NCI-H2107 treated with DMSO at 0.1 percent for 48 hours (cell line): ENCODE results near the gene ERCC4.
A peak's percentile ranks its signal among the peaks of the same experiment; 100 is the strongest.
"Not testable (repeated sequence)": the region's sequence is repeated elsewhere in the genome, so short reads cannot be mapped to it uniquely, and the experiment has no call there.

ENCODE experiments used
- DNase-seq: peaks from one replicate; lab custom pipeline; 2025; ENCODE audit not compliant: unreplicated experiment; lab: John Stamatoyannopoulos, UW

ERCC4 gene

DNA sequence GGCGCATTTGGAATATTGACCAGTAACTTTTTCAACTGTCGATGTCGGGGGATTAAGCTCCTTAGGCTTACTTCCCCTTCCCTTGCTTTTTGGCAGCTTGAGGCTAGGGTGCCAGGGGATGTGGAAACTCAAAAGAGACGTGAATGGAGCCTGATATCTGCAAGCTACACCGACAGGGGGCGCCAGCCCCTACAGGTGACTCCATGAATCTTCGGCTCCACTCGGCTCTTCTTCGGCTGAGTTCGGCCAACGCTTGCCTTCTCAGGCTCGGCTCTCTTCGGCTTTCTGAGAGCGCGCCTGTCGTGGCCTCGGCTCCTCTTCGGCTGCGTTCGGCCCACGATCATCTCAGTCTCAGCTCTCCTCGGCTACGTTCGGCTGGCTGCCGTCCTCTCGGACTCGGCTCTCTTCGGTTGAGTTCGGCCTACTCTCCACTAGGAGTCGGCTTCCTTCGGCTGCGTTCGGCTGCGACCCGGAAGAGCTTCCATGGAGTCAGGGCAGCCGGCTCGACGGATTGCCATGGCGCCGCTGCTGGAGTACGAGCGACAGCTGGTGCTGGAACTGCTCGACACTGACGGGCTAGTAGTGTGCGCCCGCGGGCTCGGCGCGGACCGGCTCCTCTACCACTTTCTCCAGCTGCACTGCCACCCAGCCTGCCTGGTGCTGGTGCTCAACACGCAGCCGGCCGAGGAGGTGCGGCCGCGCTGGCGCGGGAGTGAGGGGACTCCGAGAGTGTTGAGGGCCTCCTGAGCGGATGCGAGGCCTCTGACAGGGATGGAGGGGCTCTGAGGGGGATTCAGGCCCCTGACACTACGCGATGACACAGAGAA is at the start of gene ERCC4:
ERCC4 (plus strand) TSS at position 472 of the 827 bp plus-strand sequence; CDS start at position 484, 12 bp downstream.
- peak; percentile 97 for DNase-seq

DNA sequence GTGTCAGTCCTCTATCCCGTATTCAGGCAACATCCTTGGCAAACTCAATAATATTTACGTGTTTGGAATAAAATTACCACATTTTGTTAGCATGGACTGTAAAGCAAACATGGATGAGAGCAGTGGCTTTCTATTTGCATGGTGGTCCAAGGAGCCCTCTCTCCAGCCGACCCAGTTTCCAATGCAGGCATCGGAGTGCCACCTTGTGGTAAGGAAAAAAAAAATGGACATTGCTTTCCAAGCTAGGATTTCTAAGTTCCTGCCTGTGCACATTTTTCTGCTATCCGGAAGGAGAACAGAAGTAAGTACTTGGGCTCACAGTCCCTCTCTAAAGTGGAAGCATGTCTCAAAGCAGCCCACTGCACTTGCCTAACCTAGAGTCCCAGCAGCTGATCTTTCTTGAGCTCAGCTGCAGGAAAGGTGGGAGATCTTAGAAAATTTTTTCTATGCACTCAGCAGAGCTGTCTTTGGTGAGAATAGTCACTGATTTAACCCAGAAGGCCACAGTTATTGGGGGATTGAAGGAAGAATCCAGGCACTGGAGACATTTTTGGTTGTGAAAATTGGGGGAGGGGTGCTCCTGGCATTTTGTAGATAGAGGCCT is 46.0 kb upstream of the ERCC4 start:
- DNase-seq: no peak

DNA sequence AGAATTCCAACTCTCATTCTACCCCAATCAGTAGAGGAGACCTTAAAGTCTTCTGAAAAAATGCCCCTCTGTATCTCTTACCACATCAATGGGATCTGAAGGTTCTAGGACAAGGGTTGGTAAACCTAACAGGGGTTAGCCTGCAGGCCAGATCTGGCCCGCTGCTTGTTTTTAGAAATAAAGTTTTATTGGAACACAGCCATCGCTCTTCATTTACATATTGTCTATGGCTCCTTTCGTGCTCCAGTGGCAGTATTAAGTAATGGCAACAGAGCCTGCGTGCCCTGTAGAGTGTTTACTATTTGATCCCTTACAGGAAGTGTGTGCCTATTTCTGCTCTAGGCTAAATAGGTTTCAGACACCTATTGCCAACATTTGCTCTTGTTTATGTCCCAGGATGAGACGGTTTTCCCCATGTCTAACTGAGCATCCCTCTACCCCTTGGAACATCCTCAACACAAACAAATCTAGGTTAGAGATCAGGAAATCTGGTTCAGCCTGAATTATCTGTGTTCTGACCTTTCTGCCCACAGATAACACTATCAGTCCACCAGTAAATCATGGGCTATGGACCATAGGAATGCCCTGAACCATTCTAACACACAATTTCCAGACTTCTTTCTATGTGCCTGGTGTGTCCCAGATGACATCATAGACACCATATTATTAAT is 44.2 kb upstream of the ERCC4 start:
- DNase-seq: no peak

DNA sequence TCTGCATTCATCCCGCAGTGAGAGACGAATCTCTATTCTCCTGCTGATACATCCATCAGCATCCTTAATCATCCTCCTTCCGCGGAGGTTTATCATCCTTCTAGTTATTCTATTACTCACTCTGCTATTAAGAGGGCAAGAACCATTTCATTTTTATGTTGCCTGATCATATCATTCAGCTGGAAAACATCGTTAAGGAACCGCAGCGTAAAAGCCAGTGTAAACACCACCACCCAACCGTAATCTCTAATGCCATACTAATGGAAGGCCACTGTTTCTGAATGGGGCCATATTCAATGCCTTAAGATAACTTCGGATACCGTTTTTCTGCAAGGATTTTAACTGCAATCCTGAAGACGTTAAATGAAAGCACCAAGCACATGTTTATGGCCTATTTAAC is 36.7 kb upstream of the ERCC4 start:
- no peak for DNase-seq

DNA sequence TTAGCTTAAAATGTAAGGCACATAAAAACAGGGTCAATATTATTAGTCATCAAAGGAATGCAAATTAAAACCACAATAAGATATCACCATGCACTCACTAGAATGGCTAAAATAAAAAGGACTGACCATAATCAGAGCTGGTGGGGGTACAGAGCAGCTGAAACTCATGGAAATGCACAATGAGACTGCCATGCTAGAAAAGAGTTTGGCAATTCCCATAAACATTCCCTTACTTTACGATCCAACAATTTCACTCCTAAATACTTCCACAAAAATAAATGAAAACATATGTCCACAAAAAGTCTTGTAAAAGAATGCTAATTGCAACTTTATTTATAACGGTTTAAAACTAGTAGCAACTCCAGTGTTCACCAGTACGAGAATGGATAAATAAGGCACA is 36.1 kb upstream of the ERCC4 start:
- no peak for DNase-seq

DNA sequence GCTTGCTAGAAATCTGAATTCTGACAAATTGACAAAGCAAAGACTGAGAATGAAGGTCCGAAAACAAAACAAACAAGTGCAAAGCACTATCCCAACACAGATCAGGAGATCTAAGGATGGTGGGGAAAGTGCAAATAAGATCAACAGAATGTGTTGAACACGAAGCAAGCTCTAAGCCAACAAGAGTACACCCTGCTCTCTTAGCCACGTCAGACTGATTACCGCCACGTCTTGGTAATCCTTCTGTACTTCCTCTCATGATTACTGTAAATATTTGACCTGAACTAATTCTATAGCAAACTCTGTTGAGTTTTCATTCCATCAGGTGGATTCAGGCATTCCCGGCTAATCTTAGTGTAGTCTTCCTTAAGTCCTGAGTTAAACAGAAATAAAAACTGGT is 34.3 kb upstream of the ERCC4 start:
- DNase-seq: no peak

DNA sequence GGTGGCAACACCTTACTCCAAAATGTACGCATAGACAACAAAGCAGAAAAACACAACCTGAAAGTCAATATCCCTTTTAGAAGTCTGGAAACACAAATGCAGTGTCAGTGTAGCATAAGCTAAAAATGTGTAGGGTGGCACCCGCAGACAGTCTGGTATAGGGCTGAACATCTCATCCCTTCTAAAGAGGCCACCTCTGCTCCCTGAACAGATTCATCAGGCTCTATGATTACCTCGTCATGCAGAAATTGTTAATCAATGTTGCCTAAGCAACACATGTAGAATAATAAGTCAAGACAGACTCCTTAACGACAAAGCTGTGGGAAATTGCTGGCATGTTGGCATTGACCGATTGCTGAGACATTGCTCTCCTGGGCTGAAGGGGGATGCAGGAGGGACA is 33.3 kb upstream of the ERCC4 start:
- DNase-seq: no peak

DNA sequence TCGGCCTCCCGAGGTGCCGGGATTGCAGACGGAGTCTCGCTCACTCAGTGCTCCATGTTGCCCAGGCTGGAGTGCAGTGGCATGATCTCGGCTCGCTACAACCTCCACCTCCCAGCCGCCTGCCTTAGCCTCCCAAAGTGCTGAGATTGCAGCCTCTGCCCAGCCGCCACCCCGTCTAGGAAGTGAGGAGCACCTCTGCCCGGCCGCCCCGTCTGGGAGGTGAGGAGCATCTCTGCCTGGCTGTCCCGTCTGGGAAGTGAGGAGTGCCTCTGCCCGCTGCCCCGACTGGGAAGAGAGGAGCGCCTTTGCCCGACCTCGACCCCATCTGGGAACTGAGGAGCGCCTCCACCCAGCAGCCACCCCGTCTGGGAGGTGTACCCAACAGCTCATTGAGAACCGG is 30.6 kb upstream of the ERCC4 start:
- not testable (repeated sequence) for DNase-seq

DNA sequence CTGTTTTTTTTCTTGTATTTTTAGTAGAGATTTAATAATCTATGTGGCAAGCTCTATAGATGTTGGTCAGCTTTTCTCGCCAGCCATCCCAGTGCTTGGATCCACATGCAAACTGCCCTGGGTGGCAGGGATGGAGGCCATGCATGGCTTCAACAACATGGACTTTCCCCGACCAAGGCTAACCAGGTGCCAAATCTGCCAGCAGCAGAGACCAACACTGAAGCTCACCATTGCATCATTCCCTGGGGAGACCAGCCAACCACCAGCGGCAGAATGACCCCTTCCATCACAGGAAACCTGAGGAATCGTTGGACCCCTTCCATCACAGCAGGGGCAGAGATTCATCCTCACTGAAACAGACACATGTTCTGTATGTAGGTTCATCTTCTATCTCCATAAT is 27.7 kb upstream of the ERCC4 start:
- DNase-seq: no peak

DNA sequence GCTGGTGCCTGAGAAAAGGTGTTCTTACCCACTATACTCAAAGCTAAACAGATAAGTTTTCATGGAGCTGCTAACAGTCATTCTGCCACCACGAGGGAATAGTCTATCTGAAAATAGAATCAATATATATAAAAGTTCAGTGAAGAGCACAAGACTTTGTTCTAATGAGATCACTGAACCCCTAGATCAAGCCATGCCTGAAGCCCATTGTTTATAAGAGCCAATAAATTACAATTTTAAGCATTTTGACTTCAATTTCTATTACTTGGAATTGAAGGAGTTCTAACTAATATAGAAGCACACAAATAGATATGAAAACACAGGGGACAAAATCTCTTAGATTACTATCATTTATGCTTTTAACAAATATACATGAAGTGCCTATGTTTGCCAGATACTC is 24.4 kb upstream of the ERCC4 start:
- DNase-seq: no peak

DNA sequence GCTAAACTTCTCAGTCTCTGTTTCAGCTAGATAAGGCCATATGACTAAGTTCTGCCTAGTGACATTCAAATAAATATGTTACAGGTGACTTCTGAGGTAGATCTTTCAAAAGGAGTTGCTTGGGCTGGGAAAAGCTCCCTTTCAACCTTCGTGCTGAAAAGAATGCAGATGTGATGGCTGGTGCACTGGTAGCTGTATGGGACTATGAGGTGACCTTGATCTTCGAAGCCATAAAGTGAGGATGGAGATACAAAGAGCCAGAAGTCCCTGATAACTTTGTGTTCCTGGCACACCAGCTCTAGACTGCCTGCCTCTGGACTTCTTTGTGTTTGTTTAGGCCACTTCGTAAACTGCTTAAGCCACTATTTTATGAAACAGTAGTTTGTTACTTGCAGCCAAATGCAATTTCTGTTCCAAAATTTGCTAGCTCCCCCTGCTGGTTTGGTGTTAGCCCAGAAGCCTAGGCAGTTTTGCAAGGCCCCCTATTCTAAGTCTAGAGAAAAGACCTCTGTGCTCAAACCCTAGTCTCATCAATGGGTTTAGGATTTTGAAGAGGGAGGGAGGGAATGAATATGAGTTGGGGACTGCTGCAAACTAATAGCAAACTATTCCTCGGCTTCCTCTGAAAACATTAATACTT is 23.3 kb upstream of the ERCC4 start:
- no peak for DNase-seq

DNA sequence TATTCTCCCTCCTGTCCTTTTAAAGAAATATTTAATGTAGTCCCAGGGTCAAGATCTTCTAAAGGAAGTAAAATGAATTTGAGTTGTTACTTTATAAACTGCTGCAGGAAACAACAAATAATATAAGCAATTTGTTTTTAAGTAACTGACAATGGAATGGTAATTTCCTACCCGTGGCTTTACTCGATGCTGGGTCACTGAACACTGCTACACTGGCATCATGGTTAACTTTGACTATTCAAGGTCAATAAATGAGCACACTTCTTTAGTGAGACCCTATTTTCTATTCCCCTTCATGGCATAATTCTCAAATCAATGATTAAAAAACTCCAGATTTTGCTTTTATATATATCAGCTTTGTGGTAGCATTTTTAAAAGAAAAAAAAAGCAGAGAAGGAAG is 22.1 kb upstream of the ERCC4 start:
- no peak for DNase-seq

DNA sequence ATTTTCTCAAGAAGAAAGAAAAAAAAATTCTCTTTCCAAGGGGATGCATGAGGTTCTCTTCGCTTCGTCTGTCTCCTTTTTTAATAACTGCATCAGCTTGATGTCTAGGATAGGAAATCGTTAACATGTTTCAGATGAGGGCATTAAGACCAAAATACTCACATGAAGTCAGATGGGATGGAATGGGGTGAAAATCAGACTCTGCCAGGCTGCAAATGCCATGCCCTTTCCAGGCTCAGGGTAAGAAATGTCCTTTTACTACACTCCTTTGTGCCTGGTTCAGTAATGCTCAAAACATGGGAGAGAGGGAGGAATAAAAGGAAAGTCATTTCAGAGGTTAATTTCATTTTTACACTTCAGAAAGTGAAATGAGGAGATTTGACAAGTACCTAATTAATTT is 21.7 kb upstream of the ERCC4 start:
- DNase-seq: no peak

DNA sequence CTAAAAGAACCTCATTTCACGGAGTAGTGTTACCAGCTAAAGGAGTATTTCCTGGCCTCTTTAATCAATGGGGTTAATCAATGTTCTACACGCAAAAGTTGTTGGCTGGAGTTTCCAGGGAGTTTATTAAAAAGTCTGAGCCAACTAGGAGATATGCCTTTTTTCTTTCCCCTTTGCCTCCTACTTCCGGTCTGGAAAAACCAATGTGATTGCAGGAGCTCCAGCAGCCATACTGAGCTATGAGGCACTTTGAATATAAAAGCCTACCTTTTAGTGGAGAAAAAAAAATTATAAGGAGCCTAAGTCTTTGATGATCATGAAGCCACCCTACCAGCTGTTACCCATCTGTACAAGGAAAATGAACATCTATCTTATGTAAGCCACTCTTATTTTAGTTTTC is 17.9 kb upstream of the ERCC4 start:
- DNase-seq: no peak

DNA sequence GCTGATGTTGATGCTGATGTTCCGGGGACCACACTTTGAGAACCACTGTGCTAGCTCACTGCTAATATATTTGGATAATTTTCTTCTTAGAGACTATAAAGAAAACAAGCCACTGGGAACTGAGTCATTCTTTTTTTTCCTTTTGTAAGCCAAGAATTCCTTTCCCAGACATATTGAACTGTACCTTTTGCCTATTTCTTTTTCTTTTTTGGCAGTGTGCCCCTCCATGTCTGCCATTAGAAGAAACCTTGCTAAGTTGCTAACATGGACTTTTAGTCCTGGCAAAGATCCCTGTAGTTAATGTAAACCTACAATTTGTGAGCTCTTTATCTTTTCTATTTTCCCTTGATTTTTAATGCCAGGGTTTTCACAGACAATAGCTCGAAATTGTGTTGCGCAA is 17.3 kb upstream of the ERCC4 start:
- no peak for DNase-seq

DNA sequence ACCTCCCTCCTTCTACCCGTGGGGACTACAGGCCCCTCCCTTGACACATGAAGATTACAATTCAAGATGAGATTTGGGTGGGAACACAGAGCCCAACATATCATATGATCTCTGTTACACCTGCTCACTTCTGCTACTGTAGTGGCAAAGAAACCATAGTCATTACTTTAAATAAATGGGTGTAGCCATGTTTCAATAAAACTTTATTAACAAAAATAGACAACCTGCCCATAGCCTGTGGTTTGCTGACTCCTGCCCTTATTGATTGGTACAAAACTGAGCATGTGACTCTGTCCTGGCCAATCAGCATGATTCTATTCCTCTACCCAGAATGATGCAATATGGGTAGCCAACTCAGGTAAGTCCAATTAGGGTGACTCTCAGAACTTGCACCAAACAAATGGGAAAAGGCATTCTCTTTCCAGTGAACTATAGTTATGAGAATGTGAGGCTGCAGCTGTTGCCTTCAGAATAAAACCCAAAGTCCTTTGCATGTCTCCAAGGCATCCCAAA is 15.7 kb upstream of the ERCC4 start:
- DNase-seq: no peak

DNA sequence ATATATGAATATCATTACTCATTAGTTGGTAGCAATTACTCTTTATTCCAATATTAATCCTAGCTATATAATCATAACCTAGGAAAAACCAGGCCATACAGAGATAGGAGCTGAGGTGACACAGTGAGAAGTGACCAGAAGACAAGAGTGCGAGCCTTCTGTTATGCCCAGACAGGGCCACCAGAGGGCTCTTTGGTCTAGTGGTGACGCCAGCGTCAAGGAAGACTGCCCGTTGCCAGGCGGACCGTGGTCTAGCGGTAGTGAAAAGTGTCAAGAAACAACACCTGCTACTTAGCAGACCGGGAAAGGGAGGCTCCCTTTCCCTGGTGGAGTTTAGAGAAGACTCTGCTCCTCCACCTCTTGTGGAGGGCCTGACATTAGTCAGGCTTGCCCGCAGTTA is 15.1 kb upstream of the ERCC4 start:
- DNase-seq: not testable (repeated sequence)

DNA sequence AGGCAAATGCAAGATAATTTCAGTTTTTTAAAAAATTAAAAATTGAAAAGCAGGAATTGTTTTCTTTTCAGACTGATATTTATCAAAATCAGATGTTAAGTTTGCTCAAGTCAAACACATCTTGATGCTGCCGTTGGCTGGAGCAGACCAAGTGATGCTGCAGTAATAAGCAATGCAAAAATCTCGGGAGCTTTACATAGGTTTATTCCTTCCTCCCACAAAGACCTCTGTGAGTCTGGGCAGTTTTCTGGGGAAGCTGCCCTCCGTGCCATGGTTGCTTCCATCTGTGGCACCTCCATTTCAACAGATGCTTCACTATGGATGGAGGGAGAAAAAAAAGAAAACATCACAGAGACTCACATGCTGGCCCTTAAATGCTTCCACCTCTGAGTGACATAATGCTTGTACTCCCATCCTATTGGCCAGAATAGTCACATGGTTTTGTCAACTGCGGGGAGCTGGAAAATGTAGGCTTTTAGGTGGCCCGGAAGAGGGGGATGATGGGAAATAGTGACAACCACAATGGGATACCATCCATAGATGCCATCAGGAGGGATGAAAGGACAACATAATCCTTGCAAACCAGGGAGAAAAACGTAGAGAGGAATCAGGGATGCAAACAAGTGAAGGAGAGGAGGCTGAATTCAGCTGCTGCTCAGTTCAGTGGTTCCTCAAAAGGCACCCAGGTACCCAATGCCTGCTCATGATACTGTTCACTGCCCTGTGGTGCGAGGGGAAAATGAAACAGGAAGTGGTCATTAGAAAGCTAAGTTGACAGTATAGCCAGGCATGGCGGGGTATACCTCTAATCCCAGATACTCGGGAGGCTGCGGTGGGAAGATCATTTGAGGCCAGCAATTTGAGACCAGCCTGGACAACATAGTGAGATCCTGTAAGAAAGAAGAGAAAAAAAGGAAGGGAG is 13.5 kb upstream of the ERCC4 start:
- DNase-seq: no peak

DNA sequence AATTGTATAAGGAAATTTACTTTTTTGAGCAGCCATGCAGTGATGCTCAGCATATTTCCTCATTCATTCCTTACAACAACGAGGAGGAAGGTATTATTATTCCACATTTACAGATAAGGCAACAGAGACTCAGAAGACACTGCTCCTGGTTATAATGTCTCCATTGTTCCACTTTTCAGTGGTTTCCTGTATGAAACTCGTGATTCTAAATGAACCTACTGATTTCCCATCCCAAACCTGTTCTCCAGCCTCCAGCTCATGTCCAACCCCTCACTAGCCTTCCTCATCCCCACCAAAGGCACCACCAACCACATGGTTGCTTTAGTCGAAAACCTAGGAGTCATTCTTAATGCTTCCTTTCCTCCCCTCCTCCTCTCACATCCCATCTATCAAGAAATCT is 12.5 kb upstream of the ERCC4 start:
- no peak for DNase-seq

DNA sequence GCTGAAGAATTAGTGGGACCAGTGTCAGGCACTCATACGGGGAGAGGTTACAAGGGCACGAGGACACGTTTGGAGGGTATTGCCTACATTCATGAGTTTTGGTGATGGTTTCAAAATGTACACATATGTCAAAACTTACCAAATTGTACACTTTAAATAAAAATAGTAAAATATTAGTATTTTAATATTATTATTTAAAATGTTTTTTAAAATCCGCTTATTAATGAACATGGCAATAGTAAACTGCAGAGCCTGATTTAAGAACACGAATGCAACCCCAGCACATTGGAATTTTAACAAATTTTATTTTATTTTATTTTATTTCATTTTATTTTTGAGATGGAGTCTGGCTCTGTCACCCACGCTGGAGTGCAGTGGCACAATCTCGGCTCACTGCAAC is 10.9 kb upstream of the ERCC4 start:
- DNase-seq: no peak
